Esophagus muscularis mucosa (tissue), 4 donors: Measurements from ENCODE around the gene JSRP1. TPM values are rescaled to one million over a fixed set of nuclear protein-coding genes. Genes with fewer than 3 reads are reported as not detected.

ENCODE experiments used
- DNase-seq: peaks from one replicate; pipeline ENCODE4 v3.0.0-alpha.2; 2017; ENCODE audit errors: extremely low spot score
- H3K27ac ChIP-seq, 4 donors: fragments of 200-600 bp; sonication (generic); replicated peaks in 1 of 4; 1 replicate in 3 of 4; 2 replicates in 1 of 4; pipeline ENCODE4 v1.5.1; 2016 to 2019; ENCODE audit warnings: mild to moderate bottlenecking in 1 of 4
- H3K27me3 ChIP-seq, 4 donors: fragments of 200-600 bp; sonication (generic); one replicate each; pipeline versions ENCODE4 v1.5.1 to v1.6.0; 2016 to 2019
- H3K36me3 ChIP-seq, 4 donors: fragments of 200-600 bp; sonication (generic); one replicate each; pipeline ENCODE4 v1.5.1; 2016 to 2019
- H3K4me1 ChIP-seq, 4 donors: fragments of 200-600 bp; sonication (generic); one replicate each; pipeline ENCODE4 v1.5.1; 2016 to 2019
- H3K4me3 ChIP-seq, 4 donors: fragments of 200-600 bp; sonication (generic); 1 replicate in 2 of 4; 2 replicates in 2 of 4; pipeline ENCODE4 v1.5.1; 2016 to 2019; ENCODE audit warnings: mild to moderate bottlenecking in 4 of 4, moderate library complexity in 1 of 4
- H3K9me3 ChIP-seq, 4 donors: fragments of 200-600 bp; sonication (generic); 1 replicate in 3 of 4; 2 replicates in 1 of 4; pipeline ENCODE4 v1.5.1; 2016 to 2019
- CTCF ChIP-seq, 3 experiments: fragments of 200-600 bp in 2 of 3; fragments of 450-650 bp in 1 of 3; sonication (generic) in 2 of 3; IDR thresholded peaks; one replicate each; pipeline ENCODE4 v1.5.1; 2017 to 2019; ENCODE audit warnings: antibody characterized with exemption in 3 of 3, mild to moderate bottlenecking in 2 of 3, moderate library complexity in 1 of 3
- EP300 ChIP-seq: sonication (generic); formaldehyde crosslinking; IDR thresholded peaks from one replicate; pipeline ENCODE4 v1.6.1; 2017; ENCODE audit warnings: antibody characterized with exemption
- POLR2A ChIP-seq: fragments of 450-650 bp; IDR thresholded peaks from one replicate; pipeline ENCODE4 v1.6.1; 2017; ENCODE audit warnings: antibody characterized with exemption, moderate library complexity, mild to moderate bottlenecking, low read depth
- POLR2AphosphoS5 ChIP-seq, 2 donors: sonication (generic); formaldehyde crosslinking; IDR thresholded peaks; one replicate each; pipeline ENCODE4 v1.6.1; 2017; ENCODE audit warnings: antibody characterized with exemption in 2 of 2
- WGBS: methylation state at CpG from one replicate; pipeline ENCODE4 v1.1.5; 2018; 5-methylcytosine and 5-hydroxymethylcytosine counted together
- intact Hi-C: fragments of 100-400 bp; cut with DNase I; formaldehyde crosslinking; loops from one replicate; pipeline ENCODE4 v1.15.1; 2023
- total RNA-seq, 4 donors: library from RNA; depleted of rRNA; stranded (reverse); fragments of >200 nt; gene quantifications; one replicate each; pipeline versions ENCODE4 v1.1.0 to v1.2.1, GENCODE V29; 2016

JSRP1 gene
- total RNA-seq, 4 donors from 2014 or later, result not detected

GRCh38 chr19:2212861-2213711 lies 43.1 kb downstream of the JSRP1 start:
- Histone ChIP-seq H3K27ac (no peak overlapping the region), H3K27me3 (no peaks in the 10 kb centered on the region), H3K9me3 (no peaks in the 10 kb centered on the region), H3K36me3 (peaks cover 60 to 98% (median 94%) of the 10 kb centered on the region in 4 donors), H3K4me3 (no peak overlapping the region), H3K4me1 (peaks cover 6 to 13% (median 10%) of the 10 kb centered on the region in 4 donors)
- TF ChIP-seq CTCF (IDR thresholded peaks at IDR 0.05) (no peak), POLR2A (no peak), POLR2AphosphoS5 (IDR thresholded peaks at IDR 0.05) (no peak), EP300 (no peak)
- WGBS, result 97% methylated on average over 19 of the region's 21 CpGs
- intact Hi-C loops, result no loop called here
- no peak for DNase-seq

- Histone ChIP-seq H3K9me3 (no peaks in the 10 kb centered on the region), H3K36me3 (peaks cover 54 to 95% (median 91%) of the 10 kb centered on the region in 4 donors), H3K4me1 (peaks cover 10 to 20% (median 15%) of the 10 kb centered on the region in 4 donors), H3K27me3 (no peaks in the 10 kb centered on the region), H3K4me3 (no peak overlapping the region), H3K27ac (no peak overlapping the region)
- DNase-seq, result no peak
- intact Hi-C loops, result no loop called here
- TF ChIP-seq EP300, result no peak
- 91% methylated on average over 31 of the region's 33 CpGs for WGBS
These were observed 45.1 kb downstream of the JSRP1 start for GRCh38 chr19:2210987-2211740.

- H3K27ac ChIP-seq, result no peak overlapping the region
- no peak for DNase-seq
- H3K27me3 ChIP-seq, result no peaks in the 10 kb centered on the region
- intact Hi-C loops, result no loop called here
- H3K36me3 ChIP-seq, result peaks cover 55 to 95% (median 85%) of the 10 kb centered on the region in 4 donors
- H3K4me3 ChIP-seq, result no peak overlapping the region
- peaks cover 10 to 20% (median 15%) of the 10 kb centered on the region in 4 donors for H3K4me1 ChIP-seq
- TF ChIP-seq POLR2AphosphoS5 (IDR thresholded peaks at IDR 0.05), result no peak
- no peak for TF ChIP-seq POLR2A
- TF ChIP-seq EP300, result no peak
- TF ChIP-seq CTCF (IDR thresholded peaks at IDR 0.05), result no peak
- no peaks in the 10 kb centered on the region for H3K9me3 ChIP-seq
- WGBS, result 100% methylated on average over 1 of the region's 21 CpGs
These were observed 46.0 kb downstream of the JSRP1 start for GRCh38 chr19:2210206-2210605.

- Histone ChIP-seq H3K4me3 (no peak overlapping the region), H3K9me3 (no peaks in the 10 kb centered on the region), H3K27ac (no peak overlapping the region), H3K36me3 (peaks cover 51 to 94% (median 79%) of the 10 kb centered on the region in 4 donors), H3K4me1 (peaks cover 10 to 20% (median 15%) of the 10 kb centered on the region in 4 donors), H3K27me3 (no peaks in the 10 kb centered on the region)
- no peak for DNase-seq
- intact Hi-C loops, result no loop called here
- 95% methylated on average over 5 of the region's 17 CpGs for WGBS
- no peak for TF ChIP-seq EP300
- no peak for TF ChIP-seq CTCF (IDR thresholded peaks at IDR 0.05)
- TF ChIP-seq POLR2AphosphoS5 (IDR thresholded peaks at IDR 0.05), result no peak
- TF ChIP-seq POLR2A, result no peak
These were observed 46.8 kb downstream of the JSRP1 start for GRCh38 chr19:2209408-2209807.

- peaks cover 48 to 94% (median 77%) of the 10 kb centered on the region in 4 donors for H3K36me3 ChIP-seq
- no peak overlapping the region for H3K4me3 ChIP-seq
- H3K9me3 ChIP-seq, result no peaks in the 10 kb centered on the region
- no peak overlapping the region for H3K27ac ChIP-seq
- no peak for TF ChIP-seq CTCF (IDR thresholded peaks at IDR 0.05)
- TF ChIP-seq POLR2AphosphoS5 (IDR thresholded peaks at IDR 0.05), result no peak
- no peak for TF ChIP-seq EP300
- TF ChIP-seq POLR2A, result no peak
- no peaks in the 10 kb centered on the region for H3K27me3 ChIP-seq
- DNase-seq, result no peak
- peaks cover 10 to 20% (median 15%) of the 10 kb centered on the region in 4 donors for H3K4me1 ChIP-seq
- 66% methylated on average over 10 of the region's 10 CpGs for WGBS
- intact Hi-C loops, result no loop called here
These were observed 47.2 kb downstream of the JSRP1 start for GRCh38 chr19:2208975-2209374.
